Body of pancreas (tissue), 4 donors: ENCODE data around the gene PPL.
"Not testable (repeated sequence)": the region's sequence is repeated elsewhere in the genome, so short reads cannot be mapped to it uniquely, and the experiment has no call there.

Experiments used
- POLR2A ChIP-seq, 3 donors: fragments of 450-650 bp; IDR thresholded peaks; one replicate each; pipeline ENCODE4 v1.6.1; 2016; ENCODE audit warnings: antibody characterized with exemption in 3 of 3, mild to moderate bottlenecking in 2 of 3
- TF ChIP-seq, protein P1 (sequence below), 7 experiments: fragments of 450-650 bp in 4 of 7; fragments of 200-600 bp in 3 of 7; sonication (generic) in 3 of 7; IDR thresholded peaks; one replicate each; pipeline ENCODE4 v1.5.1; 2016 to 2019; ENCODE audit warnings: antibody characterized with exemption in 7 of 7

DNA sequence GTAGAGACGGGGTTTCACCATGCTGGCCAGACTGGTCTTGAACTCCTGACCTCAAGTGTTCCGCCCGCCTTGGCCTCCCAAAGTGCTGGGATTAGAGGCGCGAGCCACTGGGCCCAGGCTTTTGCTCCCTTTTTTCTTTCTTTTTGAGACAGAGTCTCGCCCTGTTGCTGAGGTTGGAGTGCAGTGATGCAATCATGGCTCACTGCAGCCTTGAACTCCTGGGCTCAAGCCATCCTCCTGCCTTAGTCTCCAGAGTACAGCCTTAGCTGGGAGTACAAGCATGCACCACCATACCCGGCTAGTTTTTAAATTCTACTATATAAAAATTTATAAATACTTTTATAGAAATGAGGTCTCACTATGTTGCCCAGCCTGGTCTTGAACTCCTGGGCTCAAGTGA lies 26.6 kb upstream of the PPL start:
- not testable (repeated sequence) for TF ChIP-seq POLR2A (IDR thresholded peaks at IDR 0.05)
- TF ChIP-seq, protein P1, sequence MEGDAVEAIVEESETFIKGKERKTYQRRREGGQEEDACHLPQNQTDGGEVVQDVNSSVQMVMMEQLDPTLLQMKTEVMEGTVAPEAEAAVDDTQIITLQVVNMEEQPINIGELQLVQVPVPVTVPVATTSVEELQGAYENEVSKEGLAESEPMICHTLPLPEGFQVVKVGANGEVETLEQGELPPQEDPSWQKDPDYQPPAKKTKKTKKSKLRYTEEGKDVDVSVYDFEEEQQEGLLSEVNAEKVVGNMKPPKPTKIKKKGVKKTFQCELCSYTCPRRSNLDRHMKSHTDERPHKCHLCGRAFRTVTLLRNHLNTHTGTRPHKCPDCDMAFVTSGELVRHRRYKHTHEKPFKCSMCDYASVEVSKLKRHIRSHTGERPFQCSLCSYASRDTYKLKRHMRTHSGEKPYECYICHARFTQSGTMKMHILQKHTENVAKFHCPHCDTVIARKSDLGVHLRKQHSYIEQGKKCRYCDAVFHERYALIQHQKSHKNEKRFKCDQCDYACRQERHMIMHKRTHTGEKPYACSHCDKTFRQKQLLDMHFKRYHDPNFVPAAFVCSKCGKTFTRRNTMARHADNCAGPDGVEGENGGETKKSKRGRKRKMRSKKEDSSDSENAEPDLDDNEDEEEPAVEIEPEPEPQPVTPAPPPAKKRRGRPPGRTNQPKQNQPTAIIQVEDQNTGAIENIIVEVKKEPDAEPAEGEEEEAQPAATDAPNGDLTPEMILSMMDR (IDR thresholded peaks at IDR 0.05): not testable (repeated sequence)
